GM12874 (cell line): ENCODE measurements around the gene FSHR.

ENCODE experiments used
- CTCF ChIP-seq: IDR thresholded peaks from 2 replicates; pipeline ENCODE4 v1.5.1; 2011; ENCODE audit warnings: low read depth, mild to moderate bottlenecking, control low read depth, low read length, moderate library complexity; ENCODE audit not compliant: insufficient read depth

Gene FSHR

GRCh38 chr2:48939232-48939631 is 215.1 kb downstream of the FSHR start:
- TF ChIP-seq CTCF, result no peak

GRCh38 chr2:48938231-48938630 is 216.1 kb downstream of the FSHR start:
- TF ChIP-seq CTCF, result no peak

GRCh38 chr2:48934807-48935206 is 219.5 kb downstream of the FSHR start:
- TF ChIP-seq CTCF, result no peak

- TF ChIP-seq CTCF, result no peak
These were observed 220.4 kb downstream of the FSHR start for GRCh38 chr2:48933828-48934497.

GRCh38 chr2:48932667-48933066 is 221.6 kb downstream of the FSHR start:
- TF ChIP-seq CTCF, result no peak

- no peak for TF ChIP-seq CTCF
These were observed 224.6 kb downstream of the FSHR start for GRCh38 chr2:48929571-48930301.

GRCh38 chr2:48927355-48927754 is 227.0 kb downstream of the FSHR start:
- no peak for TF ChIP-seq CTCF
